ENCODE measurements around the gene INO80C.

GRCh38 chr18:35521133-35521532, 23.4 kb upstream of the INO80C start:
- TF ChIP-seq CTCF (conservative IDR thresholded peaks at IDR 0.05; ENCODE audit: low read length) (no peak), EZH2phosphoT487 (IDR thresholded peaks at IDR 0.05; ENCODE audit: borderline replicate concordance, low read depth, low read length) (no peak)

Data from OCI-LY7 (cell line).